ENCODE measurements around the gene ZNF546. TPM values are rescaled to one million over a fixed set of nuclear protein-coding genes. Genes with fewer than 3 reads are reported as not detected.

ZNF546 gene
- polyA plus RNA-seq, 1 experiment: 2.4 TPM

DNA sequence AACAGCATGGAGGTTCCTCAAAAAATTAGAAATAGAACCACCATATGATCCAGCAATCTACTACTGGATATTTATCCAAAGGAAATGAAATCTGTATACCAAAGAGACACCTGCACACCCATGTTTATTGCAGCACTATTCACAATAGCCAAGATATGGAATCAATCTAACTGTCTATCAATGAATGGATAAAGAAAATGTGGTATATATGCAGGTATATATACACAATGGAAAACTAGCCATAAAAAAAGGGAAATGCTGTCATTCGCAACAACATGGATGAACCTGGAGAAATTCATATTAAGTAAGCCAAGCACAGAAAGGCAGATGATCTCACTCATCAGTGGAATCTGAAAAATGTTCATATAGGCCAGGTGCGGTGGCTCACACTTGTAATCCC, 56.6 kb downstream of the ZNF546 start:
- Histone ChIP-seq H3K27me3 (ENCODE audit: control insufficient read depth, insufficient read depth, low read length) (no peaks in the 10 kb centered on the region), H3K27ac (ENCODE audit: low read depth, low read length) (no peak overlapping the region), H3K9me3 (ENCODE audit: control insufficient read depth, insufficient read depth, low read length) (peaks cover 7% of the 10 kb centered on the region), H3K4me3 (ENCODE audit: low read depth, low read length) (no peak overlapping the region)
- no peak for DNase-seq (ENCODE audit: low read depth, low spot score)
- TF ChIP-seq CTCF (IDR thresholded peaks at IDR 0.05; ENCODE audit: low read depth, low read length): no peak
- ChIA-PET CTCF (interaction anchor here (1.4 kb wide), 1 partner anchor 83 kb away, joined by 5 read pairs; the partner anchor contains the start of gene PSMC4), POLR2A (no interaction called here)

DNA sequence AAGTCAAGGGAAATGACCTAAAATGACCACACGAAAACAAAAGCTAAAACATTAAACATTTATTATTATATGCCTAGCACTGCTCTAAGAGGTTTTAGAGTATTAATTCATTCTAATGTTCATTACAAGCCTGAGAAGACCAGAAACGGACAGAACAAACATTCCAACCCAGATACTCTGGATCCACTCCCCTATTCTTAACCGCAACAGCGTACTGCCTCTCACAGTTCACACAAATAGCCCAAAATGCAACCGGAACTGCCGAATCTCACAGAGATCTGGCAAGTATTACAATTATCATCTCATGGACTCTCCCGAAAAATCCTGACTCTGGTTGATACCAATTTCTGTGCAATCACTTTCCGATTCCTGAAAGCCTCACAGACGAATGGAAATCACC, 57.8 kb downstream of the ZNF546 start:
- Histone ChIP-seq H3K9me3 (ENCODE audit: control insufficient read depth, insufficient read depth, low read length) (peaks cover 7% of the 10 kb centered on the region), H3K4me3 (ENCODE audit: low read depth, low read length) (peak overlapping the region; percentile 91), H3K27me3 (ENCODE audit: control insufficient read depth, insufficient read depth, low read length) (no peaks in the 10 kb centered on the region), H3K27ac (ENCODE audit: low read depth, low read length) (no peak overlapping the region)
- DNase-seq (ENCODE audit: low read depth, low spot score): no peak
- POLR2A ChIA-PET: no interaction called here
- no peak for TF ChIP-seq CTCF (IDR thresholded peaks at IDR 0.05; ENCODE audit: low read depth, low read length)
- CTCF ChIA-PET: interaction anchor here (1.1 to 1.4 kb wide), 2 partner anchors 9 to 84 kb away, joined by 3 to 5 read pairs; partner anchors contain the start of gene PSMC4

DNA sequence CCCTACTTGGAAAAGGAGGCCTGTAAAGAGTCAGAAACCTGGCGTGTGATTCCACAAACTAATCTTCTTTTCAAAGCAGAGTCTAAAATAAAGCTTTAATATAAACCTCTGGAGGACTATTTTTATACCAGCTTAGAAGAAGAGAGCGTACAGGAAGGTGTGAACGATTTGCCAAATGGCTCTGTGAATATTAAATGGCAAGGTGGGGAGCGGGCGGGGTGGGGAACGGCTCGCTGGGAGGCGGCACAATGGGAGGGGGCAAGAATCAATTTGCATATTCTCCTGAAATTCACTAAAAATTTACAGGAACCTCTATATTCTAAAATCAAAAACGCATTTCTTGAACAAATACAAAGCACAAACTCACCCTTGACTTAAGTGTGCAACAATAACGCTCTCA, 58.2 kb downstream of the ZNF546 start:
- Histone ChIP-seq H3K4me3 (ENCODE audit: low read depth, low read length) (peak overlapping the region; percentile 91), H3K9me3 (ENCODE audit: control insufficient read depth, insufficient read depth, low read length) (peaks cover 7% of the 10 kb centered on the region), H3K27ac (ENCODE audit: low read depth, low read length) (no peak overlapping the region), H3K27me3 (ENCODE audit: control insufficient read depth, insufficient read depth, low read length) (no peaks in the 10 kb centered on the region)
- DNase-seq (ENCODE audit: low read depth, low spot score): no peak
- POLR2A ChIA-PET: no interaction called here
- CTCF ChIA-PET: interaction anchor here (0.6 to 1.4 kb wide), 4 partner anchors 9 to 504 kb away, joined by 3 to 7 read pairs (median 4); partner anchors contain the start of gene PSMC4
- TF ChIP-seq CTCF (IDR thresholded peaks at IDR 0.05; ENCODE audit: low read depth, low read length): no peak

DNA sequence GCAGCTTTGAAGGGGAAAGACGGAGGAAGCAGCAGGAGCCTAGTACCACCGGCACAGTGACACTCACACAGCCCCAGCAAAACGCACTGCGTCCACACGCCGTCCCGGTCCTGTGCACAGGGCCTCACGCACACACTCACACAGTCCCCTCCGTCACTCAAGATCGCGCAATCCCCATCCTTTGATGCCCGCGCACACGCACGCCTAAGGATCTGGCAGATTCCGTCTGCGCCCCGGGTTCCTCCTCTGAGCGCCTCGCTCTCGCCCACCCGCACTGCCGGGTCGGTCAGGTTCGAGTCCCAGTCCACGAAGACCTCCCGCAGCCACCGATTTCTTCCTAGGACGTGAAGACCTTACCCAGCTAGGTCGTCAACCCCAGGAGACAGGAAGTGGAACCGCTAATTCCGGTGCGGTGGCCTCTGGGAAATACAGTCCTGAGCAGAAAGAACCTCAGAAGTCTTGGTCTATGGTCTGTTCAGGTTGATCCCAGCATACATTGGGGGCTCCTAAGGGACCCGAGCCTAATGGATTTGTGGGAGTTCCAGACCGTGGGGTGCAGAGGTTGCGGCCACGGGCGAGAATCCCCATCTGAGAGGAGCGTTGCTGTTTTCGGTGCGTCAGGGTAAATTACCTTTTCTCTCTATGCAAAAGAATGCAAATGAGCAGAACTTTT, 59.1 kb downstream of the ZNF546 start, which contains the start of gene ZNF780B:
Gene ZNF780B, minus strand, starts transcription at position 400 of the 673 bp plus-strand sequence. CDS start 5,899 bp downstream, outside the sequence.
- peak within 1 kb of the TSS; percentile 33 for H3K27ac ChIP-seq (ENCODE audit: low read depth, low read length)
- H3K9me3 ChIP-seq (ENCODE audit: control insufficient read depth, insufficient read depth, low read length): 0 out of 2 replicates have a peak, but pooled peaks cover 2% of the 10 kb centered on the region
- POLR2A ChIA-PET: no interaction called here
- peak; percentile 6 for DNase-seq (ENCODE audit: low read depth, low spot score)
- H3K27me3 ChIP-seq (ENCODE audit: control insufficient read depth, insufficient read depth, low read length): no peaks in the 10 kb centered on the region
- peak within 1 kb of the TSS; percentile 91 for H3K4me3 ChIP-seq (ENCODE audit: low read depth, low read length)
- CTCF ChIA-PET: interaction anchor here (0.6 kb wide), 1 partner anchor 364 kb away, joined by 3 read pairs; no protein-coding TSS in a partner anchor
- no peak for TF ChIP-seq CTCF (IDR thresholded peaks at IDR 0.05; ENCODE audit: low read depth, low read length)

- POLR2A ChIA-PET: no interaction called here
- no peak for TF ChIP-seq CTCF (IDR thresholded peaks at IDR 0.05; ENCODE audit: low read depth, low read length)
- CTCF ChIA-PET: no interaction called here
- peak overlapping the region; percentile 91 for H3K4me3 ChIP-seq (ENCODE audit: low read depth, low read length)
- no peak overlapping the region for H3K27ac ChIP-seq (ENCODE audit: low read depth, low read length)
- no peaks in the 10 kb centered on the region for H3K27me3 ChIP-seq (ENCODE audit: control insufficient read depth, insufficient read depth, low read length)
- H3K9me3 ChIP-seq (ENCODE audit: control insufficient read depth, insufficient read depth, low read length): 0 out of 2 replicates have a peak, but pooled peaks cover 2% of the 10 kb centered on the region
- no peak for DNase-seq (ENCODE audit: low read depth, low spot score)
Measured at GRCh38 chr19:40056505-40056904, 59.6 kb downstream of the ZNF546 start.

Data from AG04450 (cell line).